Cardiac fibroblast (primary cell): ENCODE data around the gene PRRT2.

Experiments
- DNase-seq, 2 donors: peaks; one replicate each; pipeline versions ENCODE4 v3.0.0 to v3.0.0-alpha.2; 2010; ENCODE audit warnings: low read depth in 2 of 2
- H3K4me3 ChIP-seq, 2 donors: replicated peaks in 1 of 2; 1 replicate in 1 of 2; 2 replicates in 1 of 2; pipeline ENCODE4 v1.5.1; 2011; ENCODE audit warnings: low read depth in 2 of 2, low read length in 2 of 2, mild to moderate bottlenecking in 2 of 2, moderate library complexity in 1 of 2
- CTCF ChIP-seq: IDR thresholded peaks from one replicate; pipeline ENCODE4 v1.5.1; 2011; ENCODE audit warnings: low read depth, mild to moderate bottlenecking, low read length, inconsistent platforms

Gene PRRT2

GRCh38 chr16:29805232-29806098 is 6.5 kb upstream of the PRRT2 start:
- DNase-seq: peak; percentile 98
- peak overlapping the region; percentile 82 to 96 for H3K4me3 ChIP-seq
- no peak for TF ChIP-seq CTCF

- H3K4me3 ChIP-seq: peak within 1 kb of the TSS; percentile 82 to 96
- TF ChIP-seq CTCF: no peak
- DNase-seq: peak in 1 of 2 donors; percentile 93
Observed at GRCh38 chr16:29806099-29806579, 5.9 kb upstream of the PRRT2 start, which contains the start of gene MAZ. TSS of gene MAZ (plus strand) at chr16:29806529. CDS start at chr16:29806702, 173 bp downstream.

- peak overlapping the region; percentile 65 to 69 for H3K4me3 ChIP-seq
- DNase-seq: peak in 1 of 2 donors; percentile 40
- TF ChIP-seq CTCF: no peak
Observed at GRCh38 chr16:29806641-29807425, 5.2 kb upstream of the PRRT2 start.

- DNase-seq: peak; percentile 96
- peak overlapping the region; percentile 52 to 69 for H3K4me3 ChIP-seq
- TF ChIP-seq CTCF: peak; percentile 50
Observed at GRCh38 chr16:29807426-29808218, 4.4 kb upstream of the PRRT2 start.

- DNase-seq: no peak
- H3K4me3 ChIP-seq: peak overlapping the region; percentile 52 to 69
- TF ChIP-seq CTCF: no peak
Observed at GRCh38 chr16:29808219-29808900, 3.6 kb upstream of the PRRT2 start.
